COLO668 (cell line): ENCODE data around the gene SIPA1L3.

Experiments
- DNase-seq: peaks from one replicate; lab custom pipeline; 2025; ENCODE audit not compliant: unreplicated experiment; lab: John Stamatoyannopoulos, UW

SIPA1L3 gene

DNA sequence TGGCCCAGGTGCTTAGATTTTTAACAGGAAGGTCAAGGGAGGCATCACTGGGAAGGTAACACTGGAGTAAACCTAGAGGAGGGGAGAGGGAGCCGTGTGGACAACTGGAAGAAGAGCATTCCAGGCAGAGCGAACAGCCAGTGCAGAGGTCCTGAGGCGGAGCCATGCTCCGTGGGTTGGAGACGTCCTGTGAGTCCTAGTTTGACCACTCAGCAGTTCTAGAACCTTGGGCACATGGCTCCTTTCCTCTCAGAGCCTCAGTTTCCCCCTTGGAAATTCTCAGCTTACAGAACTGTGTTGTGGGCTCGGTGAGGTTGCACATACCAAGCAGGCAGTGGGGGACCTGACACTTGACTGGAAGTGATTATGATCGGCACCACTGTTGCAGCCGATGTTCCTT lies 186.1 kb downstream of the SIPA1L3 start:
- DNase-seq = no peak

DNA sequence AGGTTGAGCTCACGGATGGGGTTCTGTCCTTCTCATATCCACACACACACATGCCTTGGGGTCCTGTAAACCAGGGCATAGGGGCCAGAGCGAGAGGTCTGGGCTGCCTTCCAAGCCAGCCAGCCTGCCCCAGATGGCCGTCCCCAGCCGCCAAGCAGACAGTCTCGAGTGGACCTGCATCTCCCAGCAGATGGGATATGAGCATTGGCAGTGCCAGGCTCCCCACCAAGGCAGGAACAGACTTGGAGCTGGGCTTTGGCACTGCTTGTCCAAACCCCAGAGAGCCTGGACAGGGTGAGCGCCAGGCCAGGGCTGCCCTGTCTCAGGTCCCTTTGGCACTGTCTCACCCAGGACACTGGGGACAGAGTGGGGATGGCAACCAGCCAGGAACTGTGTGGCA lies 186.6 kb downstream of the SIPA1L3 start:
- no peak for DNase-seq

DNA sequence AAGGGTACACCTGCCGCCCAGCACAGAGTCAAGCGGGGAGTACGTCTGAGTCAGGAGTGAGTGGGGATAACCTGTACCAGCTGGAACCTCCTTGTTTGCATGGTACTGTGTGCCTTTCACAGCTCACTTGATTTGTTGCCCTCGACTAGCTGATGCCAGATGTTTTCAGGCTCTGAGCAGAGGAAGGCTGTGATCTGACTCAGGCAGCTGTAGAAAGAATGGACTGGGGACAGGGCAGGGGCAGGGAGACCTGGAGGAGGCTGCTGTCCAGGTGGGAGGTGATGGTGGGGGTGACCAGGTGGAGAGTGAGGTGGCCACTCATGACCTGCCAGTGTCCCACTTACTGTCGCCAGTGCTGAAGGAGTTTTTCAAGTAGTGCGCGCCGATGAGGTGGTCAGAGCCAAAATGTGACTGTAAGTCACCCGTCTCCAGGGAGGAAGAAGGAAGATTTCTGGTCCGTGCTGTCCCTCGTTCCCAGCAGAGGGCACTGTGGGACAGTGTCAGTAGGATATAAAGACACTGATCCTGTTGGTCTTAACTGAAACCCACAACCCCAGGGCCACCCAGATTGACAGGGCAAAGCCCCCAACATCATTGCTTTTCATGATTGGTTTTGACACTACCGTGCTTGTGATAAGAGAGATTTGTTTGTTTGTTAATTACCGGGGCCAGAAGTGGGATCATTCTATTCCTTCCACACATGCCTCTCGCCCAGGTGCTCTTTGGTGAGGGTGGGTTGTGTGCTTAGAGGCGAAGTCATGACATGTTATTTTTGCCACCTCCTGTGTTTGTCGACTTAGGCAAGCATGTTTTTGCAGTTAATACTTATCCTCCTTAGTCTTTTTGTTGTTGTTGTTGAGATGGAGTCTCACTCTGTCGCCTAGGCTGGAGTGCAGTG lies 188.7 kb downstream of the SIPA1L3 start:
- DNase-seq = peak; percentile 83

DNA sequence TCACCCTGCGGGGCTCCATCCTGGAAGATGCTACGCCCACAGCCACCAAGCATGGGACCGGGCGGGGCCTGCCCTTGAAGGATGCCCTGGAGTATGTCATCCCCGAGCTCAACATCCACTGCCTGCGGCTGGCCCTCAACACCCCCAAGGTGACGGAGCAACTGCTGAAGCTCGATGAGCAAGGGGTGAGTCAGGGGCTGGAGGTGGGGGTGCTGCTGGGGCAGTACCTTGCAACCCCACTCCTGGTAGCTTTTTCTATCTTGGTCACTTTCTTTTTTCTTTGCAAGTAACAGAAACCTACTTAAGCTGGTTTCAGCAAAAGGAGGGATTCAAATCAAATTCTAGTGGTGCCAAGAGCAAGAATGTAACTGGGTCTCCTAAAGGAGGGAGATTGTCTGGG lies 193.0 kb downstream of the SIPA1L3 start:
- DNase-seq = no peak

DNA sequence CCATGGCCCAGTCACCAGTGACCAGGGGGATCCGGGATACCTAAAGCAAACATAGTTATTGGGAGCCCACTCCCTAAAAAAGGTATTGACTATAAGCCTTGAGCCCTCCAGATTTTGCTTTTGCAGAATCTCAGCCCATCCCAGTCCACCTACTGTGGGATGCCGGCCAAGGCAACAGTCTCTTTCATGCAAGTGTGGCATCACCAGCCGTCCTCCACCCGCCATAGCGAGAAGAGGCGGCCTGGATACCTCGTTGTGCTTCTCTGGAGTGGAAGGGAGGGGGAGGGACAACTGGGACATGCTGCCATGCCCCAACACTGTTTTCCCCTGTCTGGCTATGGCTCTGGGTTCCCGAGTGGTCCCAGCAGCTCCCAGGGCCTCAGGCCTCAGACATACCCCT lies 193.6 kb downstream of the SIPA1L3 start:
- DNase-seq = no peak

DNA sequence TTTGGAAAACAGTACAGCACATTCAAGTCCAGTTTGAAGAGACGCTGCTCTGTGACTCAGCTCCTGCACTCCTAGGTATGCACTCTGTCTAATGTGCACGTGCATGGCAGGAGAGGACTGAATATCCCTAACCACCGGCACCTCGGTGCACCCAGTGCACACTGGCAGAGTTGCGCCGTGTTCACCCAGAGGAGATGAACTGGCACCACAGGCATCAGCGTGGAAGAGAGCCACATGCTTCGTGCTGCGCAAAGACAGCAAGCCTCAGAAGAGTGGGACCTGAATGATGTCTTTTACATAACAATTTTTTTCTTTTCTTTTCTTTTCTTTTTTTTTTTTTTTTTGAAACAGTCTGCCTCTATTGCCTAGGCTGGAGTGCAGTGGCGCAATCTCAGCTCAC lies 194.7 kb downstream of the SIPA1L3 start:
- DNase-seq = no peak

DNA sequence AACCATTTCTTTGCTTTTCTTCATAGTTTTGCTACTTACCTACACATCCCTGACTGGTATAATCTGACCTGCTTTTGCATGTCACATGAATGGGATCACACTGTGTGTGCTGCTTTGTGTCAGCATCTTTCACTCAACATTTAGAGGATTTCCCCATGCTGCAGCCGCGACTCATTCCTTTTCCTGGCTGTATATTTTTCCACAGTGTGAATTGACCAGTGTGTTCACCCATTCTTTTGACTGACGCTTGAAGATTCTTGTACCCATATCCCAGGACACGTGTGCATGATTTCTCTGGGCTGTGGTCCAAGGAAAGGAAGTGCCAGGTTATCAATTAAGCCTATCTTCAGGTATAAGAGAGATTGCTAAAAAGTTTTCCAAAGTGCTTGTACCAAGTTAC lies 198.6 kb downstream of the SIPA1L3 start:
- no peak for DNase-seq

DNA sequence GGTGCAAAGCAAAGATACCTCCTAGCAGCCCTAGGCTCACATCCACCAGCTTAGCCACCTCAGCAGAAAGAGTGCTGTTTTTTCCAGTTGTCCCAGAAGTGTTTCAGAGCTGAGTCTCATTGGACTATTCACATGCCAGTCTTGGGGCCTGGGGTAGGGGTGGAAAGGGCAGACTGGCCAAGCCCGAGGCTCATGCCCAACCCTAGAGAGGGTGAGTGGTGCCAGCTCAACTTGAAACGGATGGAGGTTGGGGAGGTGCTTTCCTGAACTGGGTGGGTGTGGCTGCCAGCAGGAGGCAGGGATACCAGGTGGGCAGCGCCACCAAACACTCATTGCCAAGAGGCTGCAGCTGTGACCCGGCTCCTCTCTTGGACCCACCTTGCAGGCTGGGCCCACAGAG lies 200.1 kb downstream of the SIPA1L3 start:
- DNase-seq = no peak

DNA sequence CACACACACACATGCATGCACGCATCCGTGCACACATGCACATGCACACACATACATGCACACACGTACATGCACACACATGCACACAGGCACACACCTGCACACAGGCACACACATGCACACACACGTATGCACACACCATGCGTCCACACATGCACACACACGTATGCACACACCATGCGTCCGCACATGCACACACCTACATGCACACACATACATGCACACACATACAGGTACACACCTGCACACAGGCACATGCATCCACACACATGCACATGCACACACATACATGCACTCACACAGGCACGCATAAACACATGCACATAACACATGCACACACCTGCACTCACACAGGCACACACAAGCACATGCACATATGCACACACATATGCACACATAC lies 204.9 kb downstream of the SIPA1L3 start:
- DNase-seq = no peak

DNA sequence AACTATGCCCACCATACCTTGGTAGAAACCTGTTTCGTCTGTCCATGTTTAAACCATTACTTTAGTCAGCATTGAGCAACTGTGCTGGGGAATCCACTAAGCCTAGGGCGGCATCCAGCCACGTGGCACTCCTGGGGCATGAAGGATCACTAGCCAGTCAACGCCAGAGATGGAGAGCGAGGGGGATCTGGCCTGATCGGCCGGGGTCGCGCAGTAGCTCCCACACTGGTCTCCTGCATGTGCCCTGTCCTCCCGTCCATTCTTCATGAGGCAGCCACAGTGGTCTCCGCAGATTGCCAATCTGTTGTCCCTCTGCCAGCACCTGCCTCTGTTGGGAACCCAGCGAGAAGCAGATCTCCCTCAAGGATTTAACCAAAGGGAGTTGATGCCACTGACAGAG lies 207.6 kb downstream of the SIPA1L3 start:
- DNase-seq = no peak

DNA sequence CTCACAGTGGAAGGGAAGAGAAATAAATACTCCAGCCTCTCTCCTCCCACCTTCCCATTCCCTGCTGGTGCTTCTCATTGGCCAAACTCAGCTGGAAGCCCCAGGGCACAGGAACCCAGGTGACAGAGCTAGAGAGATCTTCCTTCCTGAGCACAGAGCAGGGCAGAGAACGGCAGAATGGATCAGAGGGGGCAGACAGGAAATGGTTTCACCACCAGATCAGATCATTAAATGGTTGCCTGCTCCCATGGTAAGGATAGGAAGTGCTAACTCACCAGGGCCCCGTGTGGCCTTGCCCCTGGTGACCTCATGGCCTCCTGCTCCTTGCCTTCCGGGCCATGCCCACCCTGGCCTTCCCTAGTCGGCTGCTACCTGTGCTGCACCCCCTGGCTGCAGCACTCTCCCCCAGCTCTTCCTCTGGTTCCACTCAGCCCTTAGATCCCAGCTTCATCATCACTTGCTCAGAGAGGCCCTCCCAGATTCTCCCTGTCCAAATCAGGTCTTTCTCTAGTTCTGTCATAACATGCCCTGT lies 208.3 kb downstream of the SIPA1L3 start:
- DNase-seq = no peak

DNA sequence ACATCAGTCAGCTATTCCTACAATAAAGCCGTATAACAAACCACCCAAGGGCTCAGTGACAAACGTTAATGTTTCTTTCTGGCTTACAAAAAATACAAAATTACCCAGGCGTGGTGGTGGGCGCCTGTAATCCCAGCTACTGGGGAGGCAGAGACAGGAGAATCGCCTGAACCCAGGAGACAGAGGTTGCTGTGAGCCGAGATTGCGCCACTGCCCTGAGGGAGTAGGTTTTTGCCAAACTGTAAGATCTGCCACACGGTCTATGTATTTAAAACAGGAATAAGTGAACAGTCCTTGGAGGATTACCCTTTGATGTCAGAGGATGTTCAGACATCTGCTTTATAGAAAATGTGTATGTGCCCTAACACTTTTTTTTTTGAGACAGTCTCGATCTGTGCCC lies 211.2 kb downstream of the SIPA1L3 start:
- DNase-seq = no peak

DNA sequence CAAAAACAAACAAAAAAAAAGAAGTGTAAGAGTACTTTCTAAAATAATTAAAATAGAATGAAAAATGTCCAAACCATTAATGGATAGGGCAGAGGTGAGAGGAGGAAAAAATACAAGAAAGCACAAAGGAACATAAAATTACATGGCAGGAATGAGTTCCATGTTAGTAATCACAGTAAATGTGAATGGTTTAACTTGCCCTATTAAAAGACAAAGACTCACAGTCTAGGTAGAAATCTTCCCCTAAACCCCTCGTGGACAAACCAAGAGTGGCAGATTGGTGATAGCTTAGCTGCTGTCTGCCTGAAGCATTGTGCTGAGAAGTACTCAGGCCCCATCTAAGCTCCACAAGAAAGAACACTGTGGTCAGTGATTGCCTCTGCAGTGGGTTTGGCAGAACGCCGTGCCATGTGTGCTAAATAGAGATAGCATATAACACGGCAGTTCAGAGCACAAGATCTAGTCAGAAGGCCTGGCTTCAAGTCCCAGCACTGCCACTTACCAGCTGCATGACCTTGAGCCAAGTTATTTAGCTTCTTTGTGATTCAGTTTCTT lies 213.5 kb downstream of the SIPA1L3 start:
- DNase-seq = no peak

DNA sequence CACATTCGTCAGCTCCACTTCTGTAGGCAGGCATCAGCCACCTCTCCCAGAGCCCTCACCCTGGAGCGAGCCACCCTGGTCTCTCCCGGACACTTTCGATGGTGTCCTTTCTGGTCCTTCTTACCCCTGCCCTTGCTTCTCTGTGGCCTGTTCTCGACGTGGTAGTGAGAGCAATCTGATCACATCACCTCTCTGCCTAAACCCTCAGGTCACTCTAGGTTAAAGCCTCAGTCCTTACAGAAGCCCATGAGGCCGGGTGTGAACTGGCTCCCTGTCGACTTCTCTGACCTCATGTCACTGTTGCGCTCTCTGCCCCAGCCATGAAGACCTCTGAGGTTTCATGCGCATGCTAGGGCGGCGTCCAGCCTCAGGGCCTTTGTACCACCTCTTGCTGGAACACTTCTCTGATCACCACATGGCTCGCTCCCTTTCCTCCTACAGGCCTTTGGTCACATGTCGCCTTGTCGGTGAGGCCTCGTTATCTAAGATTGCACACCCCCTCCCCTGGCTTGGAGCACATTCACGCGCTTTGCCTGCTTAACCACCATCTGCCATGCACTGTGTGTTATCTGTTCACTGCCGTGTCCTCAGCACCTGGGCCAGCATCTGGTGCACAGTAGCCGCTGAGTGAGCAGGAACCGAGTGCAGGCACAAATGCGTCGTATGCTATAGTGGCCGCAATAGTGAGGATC lies 215.5 kb downstream of the SIPA1L3 start:
- no peak for DNase-seq

DNA sequence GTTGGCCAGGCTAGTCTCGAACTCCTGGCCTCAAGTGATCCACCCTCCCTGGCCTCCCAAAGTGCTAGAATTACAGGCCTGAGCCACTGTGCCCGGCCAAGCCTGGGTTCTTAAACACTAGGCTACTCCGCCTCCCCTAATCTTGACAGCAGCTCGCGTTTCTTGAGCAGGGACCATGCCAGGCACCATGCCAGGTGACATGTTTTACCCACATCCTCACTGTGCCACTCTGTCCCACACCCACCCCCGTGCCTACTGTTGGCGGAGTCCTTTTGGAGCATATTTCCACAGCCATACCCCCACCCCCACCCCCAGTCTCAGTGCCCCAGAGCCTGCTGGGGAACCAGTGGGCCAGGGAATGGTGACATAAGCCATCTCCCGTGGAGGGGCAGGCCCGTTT lies 218.2 kb downstream of the SIPA1L3 start:
- DNase-seq = no peak

DNA sequence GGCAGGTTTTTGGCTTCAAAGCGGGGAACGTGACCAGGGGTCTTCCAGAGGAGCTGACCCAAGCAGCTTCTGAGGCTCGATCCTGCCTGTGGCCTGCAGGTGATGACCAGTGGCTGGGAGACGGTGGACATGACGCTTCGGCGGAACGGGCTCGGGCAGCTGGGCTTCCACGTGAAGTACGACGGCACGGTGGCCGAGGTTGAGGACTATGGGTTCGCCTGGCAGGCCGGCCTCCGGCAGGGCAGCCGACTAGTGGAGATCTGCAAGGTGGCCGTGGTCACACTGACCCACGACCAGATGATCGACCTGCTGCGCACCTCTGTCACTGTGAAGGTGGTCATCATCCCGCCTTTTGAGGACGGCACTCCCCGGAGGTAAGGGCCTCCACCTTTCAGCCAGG lies 223.4 kb downstream of the SIPA1L3 start:
- no peak for DNase-seq

DNA sequence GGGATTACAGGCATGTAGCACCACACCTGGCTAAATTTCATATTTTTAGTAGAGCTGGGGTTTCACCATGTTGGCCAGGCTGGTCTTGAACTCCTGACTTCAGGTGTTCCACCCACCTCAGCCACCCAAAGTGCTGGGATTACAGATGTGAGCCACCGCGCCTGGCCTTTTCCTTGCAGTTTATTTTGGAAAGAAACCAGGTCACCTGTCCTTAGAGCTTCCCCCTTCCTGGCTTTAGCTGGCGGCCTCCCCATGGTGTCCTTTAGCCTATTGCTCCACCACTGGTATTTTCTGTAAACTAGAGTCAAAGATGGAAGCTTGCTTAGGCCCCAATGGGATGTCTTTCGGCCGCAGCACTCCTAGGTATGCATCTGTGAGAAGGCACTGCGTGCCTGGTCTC lies 225.8 kb downstream of the SIPA1L3 start:
- DNase-seq = no peak

DNA sequence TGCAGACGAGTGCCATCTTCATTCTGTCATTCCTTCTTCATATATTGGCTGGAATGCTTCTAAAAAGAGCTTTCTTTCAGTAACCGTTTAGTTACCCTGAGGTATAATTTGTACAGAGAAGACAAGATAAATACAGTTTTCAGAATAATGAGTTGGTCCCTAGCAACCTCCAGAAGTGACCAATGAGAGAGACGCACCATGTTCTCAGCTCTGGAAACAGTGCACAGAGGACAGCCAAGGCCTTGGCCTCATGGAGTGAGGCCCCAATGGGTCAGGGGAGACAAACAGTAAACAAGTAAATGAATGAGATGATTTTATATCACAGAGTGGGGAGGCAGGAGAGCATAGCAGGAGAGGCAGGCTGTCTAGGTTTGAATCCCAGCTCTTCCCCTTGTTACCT lies 226.3 kb downstream of the SIPA1L3 start:
- no peak for DNase-seq

DNA sequence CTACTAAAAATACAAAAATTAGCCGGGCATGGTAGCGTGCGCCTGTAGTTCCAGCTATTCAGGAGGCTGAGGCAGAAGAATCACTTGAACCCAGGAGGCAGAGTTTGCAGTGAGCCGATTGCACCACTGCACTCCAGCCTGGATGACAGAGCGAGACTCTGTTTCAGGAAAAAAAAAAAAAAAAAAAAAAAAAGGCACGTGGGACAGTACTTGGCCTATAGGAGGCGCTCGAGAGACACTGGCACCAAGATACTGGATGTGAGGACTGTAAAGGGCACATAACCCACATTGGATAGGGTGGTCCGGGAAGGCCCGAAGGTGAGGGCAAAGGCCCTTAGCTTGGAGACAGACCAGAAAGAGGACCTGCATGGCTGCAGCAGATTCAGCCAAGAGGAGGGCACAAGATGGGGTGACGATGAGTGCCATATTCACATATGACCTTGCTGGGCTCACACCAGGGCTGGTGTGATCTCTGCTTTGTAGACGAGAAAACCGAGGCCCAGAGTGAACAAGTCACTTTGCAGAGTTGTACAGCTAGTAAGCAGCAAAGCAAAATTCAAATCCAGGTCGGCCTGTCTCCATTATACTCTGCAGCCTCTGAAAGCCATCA lies 227.6 kb downstream of the SIPA1L3 start:
- peak; percentile 29 for DNase-seq

DNA sequence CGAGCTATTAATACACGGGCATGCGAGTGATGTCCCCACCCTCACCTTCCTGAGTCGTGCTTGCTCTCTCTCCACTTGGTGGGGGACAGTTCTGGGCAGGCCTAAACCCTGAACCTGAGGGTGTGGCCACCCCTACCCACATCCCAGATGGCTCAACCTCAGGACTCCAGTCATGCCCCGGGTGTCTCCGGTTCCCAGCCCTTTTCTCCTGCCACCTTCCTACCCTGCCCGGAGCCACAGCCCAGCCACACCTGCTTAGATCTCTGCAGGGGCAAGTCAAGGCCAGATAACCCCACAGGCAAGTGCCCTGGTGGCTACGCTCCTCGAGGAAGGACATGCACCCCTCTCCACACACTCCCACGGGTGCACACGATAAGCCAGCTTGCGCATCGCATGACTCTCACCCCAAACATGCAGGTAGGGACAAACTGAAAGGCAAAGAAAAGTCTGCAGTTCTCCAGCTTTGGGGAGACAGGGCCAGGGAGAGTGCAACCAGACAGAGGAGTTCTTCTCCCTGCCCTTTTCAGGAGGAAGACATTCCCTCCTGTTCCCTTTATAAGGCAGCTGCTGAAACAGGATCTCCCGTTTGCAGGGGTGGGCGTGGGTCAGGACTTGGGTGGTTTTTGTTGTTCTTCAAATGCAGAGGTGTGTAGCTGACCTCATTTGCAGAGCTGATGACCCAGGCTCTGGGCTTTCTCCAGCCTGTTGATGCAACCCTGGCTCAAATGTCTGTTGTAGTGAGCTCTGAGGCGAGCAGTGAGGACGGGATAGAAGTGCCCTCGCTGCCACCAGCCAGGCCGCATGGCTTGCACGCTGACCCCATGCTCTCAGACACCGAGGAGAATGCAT lies 228.4 kb downstream of the SIPA1L3 start:
- no peak for DNase-seq

DNA sequence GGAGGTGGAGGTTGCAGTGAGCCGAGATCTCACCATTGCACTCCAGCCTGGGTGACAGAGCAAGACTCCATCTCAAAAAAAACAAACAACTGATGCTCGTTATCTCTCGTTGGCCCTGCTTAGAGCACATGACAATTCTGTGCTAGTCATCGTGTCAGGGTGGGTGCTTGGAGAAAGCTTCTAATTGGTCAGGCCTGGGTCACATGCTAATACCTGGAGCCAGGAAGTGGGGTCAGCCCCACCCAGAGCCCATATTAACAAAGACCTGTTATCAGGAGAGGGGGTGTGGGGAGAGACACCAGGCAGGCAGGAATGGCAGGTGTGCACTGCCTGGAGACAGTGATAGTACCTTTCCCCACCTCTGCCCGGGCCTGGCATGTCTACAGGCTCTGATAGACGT lies 232.1 kb downstream of the SIPA1L3 start:
- DNase-seq = no peak
